ENCODE results near the gene RAB11FIP3. TPM values are rescaled to one million over a fixed set of nuclear protein-coding genes. Genes with fewer than 3 reads are reported as not detected.

Gene RAB11FIP3
- total RNA-seq, 2 donors from 2014 or later, result 33.2 to 93.2 TPM

- TF ChIP-seq CTCF (IDR thresholded peaks at IDR 0.05), result no peak
- no peak for TF ChIP-seq POLR2A (IDR thresholded peaks at IDR 0.05)
- TF ChIP-seq POLR2AphosphoS5 (IDR thresholded peaks at IDR 0.05), result no peak
- no peaks in the 10 kb centered on the region for H3K27me3 ChIP-seq (replicated peaks; ENCODE audit: insufficient read depth)
- intact Hi-C loops (cut with DNase I), result no loop called here
- H3K9me3 ChIP-seq, result no peaks in the 10 kb centered on the region
- H3K36me3 ChIP-seq, result no peaks in the 10 kb centered on the region
- WGBS, result 88% methylated on average over 11 of the region's 11 CpGs
- no peak overlapping the region for H3K4me3 ChIP-seq
- no peak for DNase-seq (ENCODE audit: low spot score)
- no peak overlapping the region for H3K27ac ChIP-seq
- H3K4me1 ChIP-seq (replicated peaks), result no peaks in the 10 kb centered on the region
These were observed 71.8 kb downstream of the RAB11FIP3 start for GRCh38 chr16:497258-497657.

- Histone ChIP-seq H3K9me3 (no peaks in the 10 kb centered on the region), H3K27ac (no peak overlapping the region), H3K36me3 (no peaks in the 10 kb centered on the region), H3K27me3 (replicated peaks; ENCODE audit: insufficient read depth) (no peaks in the 10 kb centered on the region), H3K4me1 (replicated peaks) (no peaks in the 10 kb centered on the region), H3K4me3 (no peak overlapping the region)
- TF ChIP-seq POLR2AphosphoS5 (IDR thresholded peaks at IDR 0.05), result no peak
- TF ChIP-seq CTCF (IDR thresholded peaks at IDR 0.05), result no peak
- TF ChIP-seq POLR2A (IDR thresholded peaks at IDR 0.05), result no peak
- 92% methylated on average over 11 of the region's 12 CpGs for WGBS
- intact Hi-C loops (cut with DNase I), result no loop called here
- DNase-seq (ENCODE audit: low spot score), result no peak
These were observed 74.5 kb downstream of the RAB11FIP3 start for GRCh38 chr16:499924-500323.

- no peak for DNase-seq (ENCODE audit: low spot score)
- Histone ChIP-seq H3K4me1 (replicated peaks) (no peaks in the 10 kb centered on the region), H3K27me3 (replicated peaks; ENCODE audit: insufficient read depth) (no peaks in the 10 kb centered on the region), H3K9me3 (no peaks in the 10 kb centered on the region), H3K27ac (no peak overlapping the region), H3K36me3 (no peaks in the 10 kb centered on the region), H3K4me3 (no peak overlapping the region)
- intact Hi-C loops (cut with DNase I), result no loop called here
- TF ChIP-seq POLR2AphosphoS5 (IDR thresholded peaks at IDR 0.05), result no peak
- 79% methylated on average over 12 of the region's 12 CpGs for WGBS
These were observed 75.3 kb downstream of the RAB11FIP3 start for GRCh38 chr16:500709-501108.

GRCh38 chr16:502179-502943 is 76.9 kb downstream of the RAB11FIP3 start:
- Histone ChIP-seq H3K4me3 (no peak overlapping the region), H3K27me3 (replicated peaks; ENCODE audit: insufficient read depth) (no peaks in the 10 kb centered on the region), H3K4me1 (replicated peaks) (no peaks in the 10 kb centered on the region), H3K9me3 (no peaks in the 10 kb centered on the region), H3K36me3 (no peaks in the 10 kb centered on the region), H3K27ac (peak overlapping the region in 1 of 2 donors; percentile 19)
- no peak for DNase-seq (ENCODE audit: low spot score)
- intact Hi-C loops (cut with DNase I), result no loop called here
- WGBS, result 71% methylated on average over 22 of the region's 22 CpGs
- TF ChIP-seq CTCF (IDR thresholded peaks at IDR 0.05) (no peak), POLR2AphosphoS5 (IDR thresholded peaks at IDR 0.05) (no peak), POLR2A (IDR thresholded peaks at IDR 0.05) (no peak)

- intact Hi-C loops (cut with DNase I), result no loop called here
- no peaks in the 10 kb centered on the region for H3K9me3 ChIP-seq
- 93% methylated on average over 23 of the region's 23 CpGs for WGBS
- H3K27ac ChIP-seq, result no peak overlapping the region
- no peak for DNase-seq (ENCODE audit: low spot score)
- no peaks in the 10 kb centered on the region for H3K27me3 ChIP-seq (replicated peaks; ENCODE audit: insufficient read depth)
- no peak overlapping the region for H3K4me3 ChIP-seq
- no peaks in the 10 kb centered on the region for H3K36me3 ChIP-seq
- no peaks in the 10 kb centered on the region for H3K4me1 ChIP-seq (replicated peaks)
- TF ChIP-seq POLR2AphosphoS5 (IDR thresholded peaks at IDR 0.05) (no peak), POLR2A (IDR thresholded peaks at IDR 0.05) (no peak), CTCF (IDR thresholded peaks at IDR 0.05) (no peak)
These were observed 78.0 kb downstream of the RAB11FIP3 start for GRCh38 chr16:503150-504071.

All from prostate gland (tissue), 2 donors.